HepG2 (cell line): ENCODE measurements around the gene TM9SF2. TPM values are rescaled to one million over a fixed set of nuclear protein-coding genes. Genes with fewer than 3 reads are reported as not detected.

Experiments used
- ARID4A ChIP-seq: sonication (generic); formaldehyde crosslinking; IDR thresholded peaks from 2 replicates; pipeline ENCODE4 v1.5.0; 2020; ENCODE audit warnings: mild to moderate bottlenecking, missing genetic modification reagents, borderline replicate concordance
- MAZ ChIP-seq, 2 experiments: sonication (generic) in 1 of 2; formaldehyde crosslinking in 1 of 2; IDR thresholded peaks; 2 replicates each; pipeline versions ENCODE4 v1.5.0 to v1.6.1; 2012 to 2020; ENCODE audit warnings: low read depth in 2 of 2, mild to moderate bottlenecking in 2 of 2, borderline replicate concordance in 1 of 2, improper control_type of control experiment in 1 of 2, low read length in 1 of 2, missing genetic modification reagents in 1 of 2, moderate library complexity in 1 of 2
- NR1H2 ChIP-seq: sonication (generic); formaldehyde crosslinking; IDR thresholded peaks from 2 replicates; pipeline ENCODE4 v1.8.1; 2022; ENCODE audit warnings: low read depth, missing genetic modification reagents, borderline replicate concordance
- PHF20 ChIP-seq: sonication (generic); formaldehyde crosslinking; IDR thresholded peaks from 2 replicates; pipeline ENCODE4 v1.5.0; 2020; ENCODE audit warnings: mild to moderate bottlenecking, missing genetic modification reagents
- POGK ChIP-seq: sonication (generic); formaldehyde crosslinking; conservative IDR thresholded peaks from 2 replicates; pipeline ENCODE4 v1.8.0; 2022; ENCODE audit warnings: mild to moderate bottlenecking, moderate library complexity, missing genetic modification reagents
- SETDB1 ChIP-seq: sonication (generic); formaldehyde crosslinking; IDR thresholded peaks from 2 replicates; pipeline ENCODE4 v1.5.1; 2020; ENCODE audit warnings: missing genetic modification reagents, mild to moderate bottlenecking, borderline replicate concordance
- SP140L ChIP-seq: sonication (generic); formaldehyde crosslinking; IDR thresholded peaks from 2 replicates; pipeline ENCODE4 v1.4.0; 2020; ENCODE audit warnings: missing genetic modification reagents, borderline replicate concordance
- SPEN ChIP-seq: sonication (generic); formaldehyde crosslinking; IDR thresholded peaks from 2 replicates; pipeline ENCODE4 v1.5.1; 2020; ENCODE audit warnings: low read depth, mild to moderate bottlenecking, missing genetic modification reagents
- TBL1XR1 ChIP-seq: fragments of 150-350 bp; IDR thresholded peaks from 2 replicates; pipeline ENCODE4 v1.6.1; 2014; ENCODE audit warnings: borderline replicate concordance, low read length; ENCODE audit not compliant: partially characterized antibody
- U2AF1 ChIP-seq: fragments of 200-400 bp; formaldehyde crosslinking; optimal IDR thresholded peaks from 2 replicates; pipeline ENCODE3; 2017; ENCODE audit warnings: mild to moderate bottlenecking, low read depth, low read length
- ZBTB34 ChIP-seq: sonication (generic); formaldehyde crosslinking; IDR thresholded peaks from 2 replicates; pipeline ENCODE4 v1.8.0; 2022; ENCODE audit warnings: mild to moderate bottlenecking, missing genetic modification reagents
- ZMAT3 ChIP-seq: sonication (generic); formaldehyde crosslinking; conservative IDR thresholded peaks from 2 replicates; pipeline ENCODE4 v1.7.0; 2021; ENCODE audit warnings: missing genetic modification reagents
- ZNF180 ChIP-seq: sonication (generic); formaldehyde crosslinking; IDR thresholded peaks from 2 replicates; pipeline ENCODE4 v1.4.0; 2020; ENCODE audit warnings: low read depth, missing genetic modification reagents, borderline replicate concordance
- ZNF788 ChIP-seq: sonication (generic); formaldehyde crosslinking; IDR thresholded peaks from 2 replicates; pipeline ENCODE4 v1.5.0; 2020; ENCODE audit warnings: mild to moderate bottlenecking, missing genetic modification reagents, borderline replicate concordance
- ZNF891 ChIP-seq: sonication (generic); formaldehyde crosslinking; IDR thresholded peaks from 2 replicates; pipeline ENCODE4 v1.5.0; 2020; ENCODE audit warnings: mild to moderate bottlenecking, missing genetic modification reagents
- ZSCAN21 ChIP-seq: sonication (generic); formaldehyde crosslinking; IDR thresholded peaks from 2 replicates; pipeline ENCODE4 v1.8.0; 2022; ENCODE audit warnings: mild to moderate bottlenecking, missing genetic modification reagents, moderate library complexity, borderline replicate concordance
- ZUFSP ChIP-seq: sonication (generic); formaldehyde crosslinking; IDR thresholded peaks from 2 replicates; pipeline ENCODE4 v1.9.0; 2021; ENCODE audit warnings: missing genetic modification reagents, mild to moderate bottlenecking, borderline replicate concordance
- polyA plus RNA-seq, 8 experiments: library from polyadenylated mRNA; depleted of rRNA in 3 of 8; stranded (reverse) in 7 of 8; unstranded in 1 of 8; fragments of >200 nt; fragmentation: Illumina TruSeq in 4 of 8; extraction: Trizol in 4 of 8; gene quantifications; 2 replicates each; pipeline versions ENCODE4 v1.2.1 to v1.2.3, GENCODE V29; 2011 to 2016; ENCODE audit warnings: low read depth in 4 of 8, missing spikeins in 1 of 8, mixed read lengths in 1 of 8; ENCODE audit not compliant: insufficient read depth in 1 of 8
- total RNA-seq, 5 experiments: library from RNA; depleted of rRNA; stranded (reverse); fragments of >200 nt; fragmentation: Illumina TruSeq; extraction: Trizol; gene quantifications; 2 replicates each; pipeline ENCODE4 v1.2.3, GENCODE V29; 2016; ENCODE audit warnings: low read depth in 1 of 5

TM9SF2 gene
- total and polyA plus RNA-seq, 2 of the 13 experiments (the other 11 are each of a cell fraction or from before 2014, with no cell fraction given) = 94.1 to 123 TPM

- TF ChIP-seq ARID4A (CRISPR knock-in tag) (peak; percentile 65; the same call in 1 of the 2 replicates), ZMAT3 (no peak), ZNF180 (CRISPR knock-in tag) (no peak), ZBTB34 (no peak), NR1H2 (CRISPR knock-in tag) (no peak), TBL1XR1 (no peak), SPEN (CRISPR knock-in tag) (0 out of 2 replicates have a peak, but pooled peaks have one; percentile 11), SP140L (CRISPR knock-in tag) (no peak), POGK (CRISPR knock-in tag) (no peak), ZUFSP (CRISPR knock-in tag) (no peak), ZNF891 (no peak), U2AF1 (no peak), MAZ (IDR thresholded peaks at IDR 0.05; ENCODE audit: borderline replicate concordance, low read depth, low read length) (peak; percentile 87), MAZ (CRISPR knock-in tag; IDR thresholded peaks at IDR 0.05; ENCODE audit: low read depth) (no peak; the same call in 1 of the 2 replicates), ZSCAN21 (CRISPR knock-in tag) (no peak), SETDB1 (CRISPR knock-in tag) (no peak), ZNF788 (CRISPR knock-in tag) (no peak), PHF20 (CRISPR knock-in tag) (0 out of 2 replicates have a peak, but pooled peaks have one; percentile 29)
Observed at GRCh38 chr13:99496184-99497142, 4.8 kb upstream of the TM9SF2 start (continued).
